ENCODE results near the gene CRACR2A.
A peak's percentile ranks its signal among the peaks of the same experiment; 100 is the strongest.

CRACR2A gene

DNA sequence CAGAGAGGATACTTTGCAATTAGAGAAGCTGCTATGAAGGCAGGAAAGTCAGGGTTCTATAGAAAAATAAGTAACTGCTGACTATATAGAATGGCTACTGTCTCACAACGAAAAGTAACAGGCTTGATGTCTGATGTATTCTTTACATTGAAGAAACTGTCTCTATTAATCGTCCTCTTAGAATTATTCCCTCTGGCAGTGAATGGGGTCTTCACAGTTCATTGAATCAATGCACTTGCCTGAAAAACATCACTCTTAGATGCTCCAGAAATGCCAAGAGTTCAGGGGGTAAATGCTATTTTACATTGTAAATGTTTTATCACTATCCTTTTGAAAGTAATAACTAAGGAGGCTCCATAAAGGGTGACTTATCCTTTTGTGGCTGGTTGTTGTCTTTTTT lies 37.7 kb upstream of the CRACR2A start:
- no peak for DNase-seq (ENCODE audit: low read depth)
- no peak overlapping the region for H3K4me3 ChIP-seq (replicated peaks; ENCODE audit: low read depth, low read length)
- TF ChIP-seq, protein P1, sequence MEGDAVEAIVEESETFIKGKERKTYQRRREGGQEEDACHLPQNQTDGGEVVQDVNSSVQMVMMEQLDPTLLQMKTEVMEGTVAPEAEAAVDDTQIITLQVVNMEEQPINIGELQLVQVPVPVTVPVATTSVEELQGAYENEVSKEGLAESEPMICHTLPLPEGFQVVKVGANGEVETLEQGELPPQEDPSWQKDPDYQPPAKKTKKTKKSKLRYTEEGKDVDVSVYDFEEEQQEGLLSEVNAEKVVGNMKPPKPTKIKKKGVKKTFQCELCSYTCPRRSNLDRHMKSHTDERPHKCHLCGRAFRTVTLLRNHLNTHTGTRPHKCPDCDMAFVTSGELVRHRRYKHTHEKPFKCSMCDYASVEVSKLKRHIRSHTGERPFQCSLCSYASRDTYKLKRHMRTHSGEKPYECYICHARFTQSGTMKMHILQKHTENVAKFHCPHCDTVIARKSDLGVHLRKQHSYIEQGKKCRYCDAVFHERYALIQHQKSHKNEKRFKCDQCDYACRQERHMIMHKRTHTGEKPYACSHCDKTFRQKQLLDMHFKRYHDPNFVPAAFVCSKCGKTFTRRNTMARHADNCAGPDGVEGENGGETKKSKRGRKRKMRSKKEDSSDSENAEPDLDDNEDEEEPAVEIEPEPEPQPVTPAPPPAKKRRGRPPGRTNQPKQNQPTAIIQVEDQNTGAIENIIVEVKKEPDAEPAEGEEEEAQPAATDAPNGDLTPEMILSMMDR (IDR thresholded peaks at IDR 0.05; ENCODE audit: low read length, missing control alignments), result no peak

DNA sequence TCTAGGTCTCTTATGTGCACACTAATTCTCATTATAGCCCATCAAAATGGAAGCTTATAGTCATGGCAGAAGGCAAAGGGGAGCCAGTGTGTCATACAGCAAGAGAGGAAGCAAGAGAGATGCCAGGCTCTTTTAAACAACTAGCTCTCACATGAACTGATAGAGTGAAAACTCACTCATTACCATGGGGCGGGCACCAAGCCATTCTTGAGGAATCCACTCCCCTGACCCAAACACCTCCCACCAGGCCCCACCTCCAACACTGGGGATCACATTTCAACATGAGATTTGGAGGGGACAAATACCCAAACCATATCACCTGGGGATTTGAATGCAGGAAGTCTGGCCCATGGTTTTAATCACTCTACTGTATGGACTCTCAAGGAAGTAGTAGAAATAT lies 36.9 kb upstream of the CRACR2A start:
- TF ChIP-seq, protein P1 (IDR thresholded peaks at IDR 0.05; ENCODE audit: low read length, missing control alignments), result no peak
- no peak for DNase-seq (ENCODE audit: low read depth)
- no peak overlapping the region for H3K4me3 ChIP-seq (replicated peaks; ENCODE audit: low read depth, low read length)

DNA sequence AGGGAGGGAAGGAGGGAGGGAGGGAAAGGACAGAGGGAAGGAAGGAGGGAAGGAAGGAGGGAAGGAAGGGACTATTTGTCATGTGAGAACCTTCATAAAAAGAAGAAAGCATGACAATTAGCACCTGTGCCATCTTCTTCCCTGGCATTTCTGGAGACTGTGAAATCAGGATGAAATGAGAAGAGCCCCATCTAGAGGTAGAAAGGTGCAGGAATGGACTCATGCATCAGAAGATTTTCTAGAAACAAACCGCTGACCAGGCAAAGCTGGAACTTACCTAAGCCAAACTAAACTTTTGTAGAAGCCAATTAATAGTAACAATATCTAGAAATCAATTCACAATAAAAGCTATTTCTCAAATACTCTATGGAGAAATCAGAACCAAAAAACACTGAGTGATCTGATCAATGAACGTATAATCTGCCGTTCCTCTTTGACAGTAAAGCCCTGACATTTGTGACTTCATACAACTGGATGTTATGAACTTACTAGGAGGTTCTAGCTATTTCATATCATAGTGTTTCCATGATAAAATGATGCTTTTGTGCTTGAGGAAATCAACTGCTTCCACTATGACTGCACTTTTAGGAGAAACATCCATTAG lies 24.4 kb upstream of the CRACR2A start:
- TF ChIP-seq, protein P1 (IDR thresholded peaks at IDR 0.05; ENCODE audit: low read length, missing control alignments), result peak; percentile 88
- H3K4me3 ChIP-seq (replicated peaks; ENCODE audit: low read depth, low read length), result no peak overlapping the region
- peak; percentile 63 for DNase-seq (ENCODE audit: low read depth)

DNA sequence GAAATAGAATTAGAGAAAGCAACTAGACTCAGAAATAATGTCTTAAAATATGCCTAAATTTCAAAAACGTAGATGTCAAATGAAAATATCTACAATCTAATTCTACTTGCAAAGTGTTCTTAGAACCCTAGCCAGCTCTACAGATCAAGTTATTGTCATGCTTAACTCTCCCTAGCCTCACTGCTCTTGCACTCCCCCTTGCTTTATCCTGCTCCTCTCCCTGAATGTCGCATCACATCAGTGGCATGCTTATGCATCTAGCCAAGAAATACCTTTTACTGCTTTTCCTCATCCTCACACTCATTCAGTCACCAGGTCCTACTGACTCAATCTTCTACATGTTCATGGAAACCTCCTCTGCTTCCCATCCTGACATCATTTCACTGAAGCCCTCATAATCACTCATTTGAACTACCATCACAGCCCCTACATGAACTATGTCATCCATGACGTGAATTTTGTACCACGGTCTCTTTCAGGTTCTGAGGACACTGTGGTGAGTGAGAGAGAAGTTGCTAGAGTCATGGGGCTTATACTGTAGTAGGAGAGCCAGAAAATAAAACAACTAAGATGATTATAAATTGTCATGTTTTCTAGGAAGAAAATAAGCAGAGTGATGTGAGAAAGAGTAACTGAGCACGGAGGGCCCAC lies 22.6 kb upstream of the CRACR2A start:
- DNase-seq (ENCODE audit: low read depth), result no peak
- TF ChIP-seq, protein P1 (IDR thresholded peaks at IDR 0.05; ENCODE audit: low read length, missing control alignments), result no peak
- no peak overlapping the region for H3K4me3 ChIP-seq (replicated peaks; ENCODE audit: low read depth, low read length)

DNA sequence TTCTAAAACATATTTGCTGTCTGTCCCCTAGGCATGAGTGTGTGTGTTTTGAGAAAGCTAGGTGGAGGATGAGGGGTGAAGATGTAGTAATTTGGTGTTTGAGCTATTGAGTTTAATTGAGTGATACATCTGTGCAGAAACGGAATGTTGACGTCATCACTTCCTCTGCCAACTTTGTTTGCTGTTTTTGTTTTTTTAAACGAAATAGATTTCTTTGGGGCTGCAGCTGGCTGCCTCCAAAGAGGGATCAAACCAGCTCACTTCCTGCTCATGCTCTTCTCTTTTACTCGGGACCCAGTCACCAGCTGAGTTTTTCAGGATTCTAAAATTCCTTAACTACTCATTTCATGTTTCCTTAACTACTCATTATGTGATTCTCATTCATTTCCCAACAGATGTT lies 19.5 kb upstream of the CRACR2A start:
- no peak overlapping the region for H3K4me3 ChIP-seq (replicated peaks; ENCODE audit: low read depth, low read length)
- DNase-seq (ENCODE audit: low read depth), result peak; percentile 18
- TF ChIP-seq, protein P1 (IDR thresholded peaks at IDR 0.05; ENCODE audit: low read length, missing control alignments), result no peak

DNA sequence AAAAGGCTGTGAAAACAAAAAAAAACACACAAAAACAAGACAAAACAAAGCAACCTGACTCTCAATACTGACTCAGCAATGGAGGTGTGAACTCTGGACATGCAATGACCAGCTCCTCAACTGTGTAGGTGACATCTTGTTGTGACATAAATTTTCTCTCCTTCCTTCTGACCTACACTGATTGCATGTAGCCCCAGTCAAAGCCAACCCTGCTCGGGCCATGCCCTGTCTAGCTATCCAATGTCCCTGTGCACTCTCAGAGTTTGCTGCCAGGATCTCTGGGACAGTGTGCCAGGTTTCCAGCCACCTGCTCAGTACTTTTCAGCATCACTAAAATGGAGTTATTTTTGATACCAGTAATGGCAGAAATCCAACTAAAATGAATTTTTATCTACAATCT lies 18.9 kb upstream of the CRACR2A start:
- TF ChIP-seq, protein P1 (IDR thresholded peaks at IDR 0.05; ENCODE audit: low read length, missing control alignments), result no peak
- no peak overlapping the region for H3K4me3 ChIP-seq (replicated peaks; ENCODE audit: low read depth, low read length)
- DNase-seq (ENCODE audit: low read depth), result no peak

DNA sequence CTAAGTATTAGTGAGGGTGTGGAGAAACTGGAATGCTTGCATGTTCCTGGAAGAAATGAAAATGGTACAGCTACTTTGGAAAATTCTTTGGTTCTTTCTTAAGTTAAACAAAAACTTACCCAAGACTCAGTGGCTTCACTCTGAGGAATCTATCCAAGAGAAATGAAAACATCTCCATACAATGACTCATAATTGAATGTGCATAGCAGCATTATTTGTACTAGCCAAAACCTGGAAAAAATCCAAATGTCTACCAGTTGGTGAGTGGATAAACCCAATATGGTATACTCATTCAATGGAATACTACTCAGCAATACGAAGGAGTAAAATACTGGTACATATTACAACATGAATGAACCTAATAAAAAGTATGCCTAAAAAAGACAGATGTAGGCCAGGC lies 18.0 kb upstream of the CRACR2A start:
- TF ChIP-seq, protein P1 (IDR thresholded peaks at IDR 0.05; ENCODE audit: low read length, missing control alignments), result no peak
- DNase-seq (ENCODE audit: low read depth), result peak; percentile 80
- no peak overlapping the region for H3K4me3 ChIP-seq (replicated peaks; ENCODE audit: low read depth, low read length)
